GM19467 (cell line): ENCODE results near the gene ADISSP.

Experiments
- ATAC-seq: cut with Tn5 transposase; IDR thresholded peaks from one replicate; pipeline ENCODE4 v1.9.1; 2021; ENCODE audit warnings: mild to moderate bottlenecking, moderate library complexity; ENCODE audit not compliant: unreplicated experiment

ADISSP gene

GRCh38 chr20:3767427-3768341 is at the start of gene ADISSP:
Gene ADISSP (minus strand): TSS chr20:3767753. CDS start chr20:3760100, 7,653 bp downstream.
- peak; percentile 92 for ATAC-seq

GRCh38 chr20:3815703-3816315 is 48.3 kb upstream of the ADISSP start:
- ATAC-seq, result no peak

- no peak for ATAC-seq
Observed at GRCh38 chr20:3814928-3815495, 47.5 kb upstream of the ADISSP start.

- ATAC-seq, result no peak
Observed at GRCh38 chr20:3813848-3814581, 46.5 kb upstream of the ADISSP start.

GRCh38 chr20:3812975-3813847 is 45.7 kb upstream of the ADISSP start:
- ATAC-seq, result no peak

GRCh38 chr20:3812259-3812681 is 44.7 kb upstream of the ADISSP start:
- no peak for ATAC-seq

- no peak for ATAC-seq
Observed at GRCh38 chr20:3811467-3812258, 44.1 kb upstream of the ADISSP start.

- no peak for ATAC-seq
Observed at GRCh38 chr20:3808544-3808943, 41.0 kb upstream of the ADISSP start.

- ATAC-seq, result no peak
Observed at GRCh38 chr20:3804781-3805180, 37.2 kb upstream of the ADISSP start.

- no peak for ATAC-seq
Observed at GRCh38 chr20:3804254-3804751, 36.8 kb upstream of the ADISSP start.

- ATAC-seq, result no peak
Observed at GRCh38 chr20:3803854-3804253, 36.3 kb upstream of the ADISSP start.

GRCh38 chr20:3803289-3803688 is 35.7 kb upstream of the ADISSP start:
- ATAC-seq, result no peak

GRCh38 chr20:3802524-3803239 is 35.1 kb upstream of the ADISSP start:
- no peak for ATAC-seq

GRCh38 chr20:3801846-3802245 is 34.3 kb upstream of the ADISSP start:
- ATAC-seq, result no peak

- no peak for ATAC-seq
Observed at GRCh38 chr20:3801299-3801698, 33.7 kb upstream of the ADISSP start.

GRCh38 chr20:3800878-3801260 is 33.3 kb upstream of the ADISSP start:
- no peak for ATAC-seq

- ATAC-seq, result no peak
Observed at GRCh38 chr20:3800256-3800877, 32.8 kb upstream of the ADISSP start.

GRCh38 chr20:3798908-3799248 is 31.3 kb upstream of the ADISSP start:
- ATAC-seq, result no peak
